Forelimb muscle (tissue), 1 donor: ENCODE measurements around the gene KCNAB1. TPM values are rescaled to one million over a fixed set of nuclear protein-coding genes. Genes with fewer than 3 reads are reported as not detected.
"Not testable (repeated sequence)": the region's sequence is repeated elsewhere in the genome, so short reads cannot be mapped to it uniquely, and the experiment has no call there.

Source experiments
- DNase-seq: peaks from one replicate; pipeline ENCODE4 v3.0.0-alpha.2; 2013; ENCODE audit warnings: low read depth
- polyA plus RNA-seq: library from polyadenylated mRNA; unstranded; fragments of 120-200 nt; gene quantifications from one replicate; pipeline ENCODE4 v1.2.1, GENCODE V29; 2013; ENCODE audit not compliant: insufficient read length

Gene KCNAB1
- polyA plus RNA-seq, 1 donor = 4.3 TPM

DNA sequence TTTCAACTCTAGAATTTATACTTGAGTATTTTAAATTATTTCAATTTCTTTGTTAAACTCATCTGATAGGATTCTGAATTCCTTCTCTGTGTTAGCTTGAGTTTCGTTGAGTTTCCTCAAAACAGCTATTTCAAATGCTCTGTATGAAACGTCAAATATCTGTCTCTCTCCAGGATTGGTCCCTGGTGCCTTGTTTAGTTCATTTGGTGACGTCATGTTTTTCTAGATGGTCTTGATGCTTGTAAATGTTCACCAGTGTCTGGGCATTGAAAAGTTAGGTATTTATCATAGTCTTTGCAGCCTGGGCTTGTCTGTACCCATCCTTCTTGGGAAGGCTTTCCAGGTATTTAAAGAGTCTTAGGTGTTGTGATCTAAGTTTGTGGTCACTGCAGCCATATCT, 151.1 kb downstream of the KCNAB1 start:
- DNase-seq = no peak

DNA sequence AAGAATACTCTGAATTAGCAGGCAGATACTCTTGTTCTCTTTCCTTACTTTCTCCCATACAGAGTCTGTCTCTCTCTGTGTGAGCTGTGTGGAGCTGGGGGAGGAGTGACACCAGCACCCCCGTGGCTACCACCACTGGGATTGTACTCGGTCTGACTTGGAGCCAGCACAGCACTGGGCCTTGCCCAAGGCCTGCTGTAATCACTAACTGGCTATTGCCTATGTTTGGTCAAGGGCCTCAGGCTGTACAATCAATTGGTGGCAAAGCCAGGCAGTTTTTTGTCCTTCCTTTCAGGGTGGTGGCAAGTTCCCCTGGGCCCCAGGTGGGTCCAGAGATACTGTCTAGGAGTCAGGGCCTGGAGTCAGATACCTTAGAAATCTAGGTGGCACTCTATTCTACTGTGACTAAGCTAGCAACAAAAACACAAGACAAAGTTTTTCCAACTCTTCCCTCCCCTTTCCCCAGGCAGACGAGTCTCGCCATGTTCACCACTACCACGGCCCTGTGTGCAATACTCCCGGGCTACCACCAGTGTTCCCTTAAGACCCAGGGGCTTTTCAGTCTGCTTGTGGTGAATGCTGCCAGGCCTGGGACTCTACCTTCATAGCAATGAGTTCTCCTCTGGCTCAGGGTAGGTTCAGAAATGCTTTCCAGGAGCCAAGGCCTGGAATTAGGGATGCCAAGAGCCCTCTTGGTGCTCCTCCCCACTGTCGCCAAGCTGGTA, 151.8 kb downstream of the KCNAB1 start:
- DNase-seq = no peak

DNA sequence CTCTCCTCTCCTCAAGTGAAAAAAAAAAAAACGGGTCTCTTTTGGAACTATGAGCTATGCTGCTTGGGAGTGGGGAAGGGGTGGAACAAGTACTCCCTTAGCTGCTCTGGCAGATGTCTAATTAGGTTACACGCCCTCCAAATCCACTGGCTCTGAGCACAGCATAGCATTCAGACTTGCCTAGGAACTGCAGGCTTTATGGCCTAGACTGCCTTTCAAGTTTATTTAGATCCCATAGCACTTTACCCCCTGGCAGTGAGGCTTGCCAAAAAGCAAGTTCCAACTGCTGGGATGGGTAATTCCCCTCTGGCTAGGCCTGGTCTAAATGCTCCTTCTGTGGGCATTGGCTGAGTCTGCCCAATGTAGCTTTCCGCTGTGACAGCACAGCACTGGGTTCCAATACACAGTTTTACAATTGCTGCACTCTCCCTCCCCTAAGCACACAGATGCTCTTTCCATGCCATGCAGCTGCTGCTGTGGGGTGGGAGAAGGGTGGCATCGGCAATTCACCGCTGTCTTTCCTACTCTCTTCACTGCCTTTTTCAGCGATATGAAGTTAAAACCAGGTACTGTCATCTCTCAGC, 152.8 kb downstream of the KCNAB1 start:
- no peak for DNase-seq

DNA sequence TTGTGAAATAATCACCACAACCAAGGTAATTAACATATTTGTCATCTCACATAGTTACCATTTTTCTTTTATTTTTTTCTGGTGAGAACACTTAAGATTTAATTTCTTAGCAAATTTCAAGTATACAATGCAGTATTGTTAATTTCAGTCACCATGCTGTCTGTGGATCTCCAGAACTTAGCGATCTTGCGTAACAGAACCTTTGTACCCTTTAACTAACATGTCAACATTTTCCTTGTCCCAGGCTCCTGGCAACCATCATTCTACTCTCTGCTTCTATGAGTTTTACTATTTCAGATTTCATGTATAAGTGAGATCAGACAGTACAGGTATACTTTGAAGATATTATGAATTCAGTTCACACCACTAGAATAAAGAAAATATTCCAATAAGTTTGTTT, 154.4 kb downstream of the KCNAB1 start:
- DNase-seq = no peak

DNA sequence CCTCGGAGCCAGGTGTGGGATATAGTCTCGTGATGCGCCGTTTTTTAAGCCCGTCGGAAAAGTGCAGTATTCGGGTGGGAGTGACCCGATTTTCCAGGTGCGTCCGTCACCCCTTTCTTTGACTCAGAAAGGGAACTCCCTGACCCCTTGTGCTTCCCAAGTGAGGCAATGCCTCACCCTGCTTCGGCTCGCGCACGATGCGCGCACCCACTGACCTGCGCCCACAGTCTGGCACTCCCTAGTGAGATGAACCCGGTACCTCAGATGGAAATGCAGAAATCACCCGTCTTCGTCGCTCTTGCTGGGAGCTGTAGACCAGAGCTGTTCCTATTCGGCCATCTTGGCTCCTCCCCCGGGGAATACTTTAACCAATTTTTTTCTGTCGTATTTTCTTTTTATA, 164.3 kb downstream of the KCNAB1 start:
- DNase-seq = not testable (repeated sequence)

DNA sequence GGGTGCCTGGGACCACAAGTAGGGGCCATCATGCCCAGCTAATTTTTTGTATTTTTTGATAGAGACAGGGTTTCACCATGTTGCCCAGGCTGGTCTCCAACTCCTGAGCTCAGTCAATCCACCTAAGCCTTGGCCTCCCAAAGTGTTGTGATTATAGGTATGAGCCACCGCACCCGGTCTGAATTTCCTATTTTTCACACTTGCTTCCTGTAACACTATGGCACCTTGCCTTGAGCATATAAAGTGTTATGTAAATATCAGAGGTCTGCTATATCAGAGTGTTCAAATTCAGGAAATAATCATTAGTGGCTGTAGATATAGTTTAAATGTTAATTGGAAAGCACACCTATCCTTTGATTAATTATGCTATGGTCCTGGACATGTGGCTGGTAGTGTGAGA, 165.2 kb downstream of the KCNAB1 start:
- DNase-seq = no peak

DNA sequence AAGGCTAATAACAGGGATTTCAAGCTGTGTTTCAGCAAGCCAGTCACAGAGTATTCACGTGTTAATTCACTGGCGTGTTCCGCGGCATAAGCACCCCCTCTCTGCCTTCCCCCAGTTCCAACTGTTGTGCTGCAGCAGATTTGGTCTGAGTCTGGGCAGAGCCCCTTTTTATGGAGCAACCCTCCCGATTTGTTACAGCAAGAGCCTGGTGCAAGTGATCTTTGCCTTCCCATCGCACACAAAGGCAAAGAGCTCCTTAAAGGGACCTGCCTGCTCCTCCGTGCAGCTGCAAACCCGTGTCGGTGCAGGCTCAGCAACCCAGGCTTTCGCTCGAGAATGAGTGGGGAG, 170.5 kb downstream of the KCNAB1 start:
- DNase-seq = no peak

DNA sequence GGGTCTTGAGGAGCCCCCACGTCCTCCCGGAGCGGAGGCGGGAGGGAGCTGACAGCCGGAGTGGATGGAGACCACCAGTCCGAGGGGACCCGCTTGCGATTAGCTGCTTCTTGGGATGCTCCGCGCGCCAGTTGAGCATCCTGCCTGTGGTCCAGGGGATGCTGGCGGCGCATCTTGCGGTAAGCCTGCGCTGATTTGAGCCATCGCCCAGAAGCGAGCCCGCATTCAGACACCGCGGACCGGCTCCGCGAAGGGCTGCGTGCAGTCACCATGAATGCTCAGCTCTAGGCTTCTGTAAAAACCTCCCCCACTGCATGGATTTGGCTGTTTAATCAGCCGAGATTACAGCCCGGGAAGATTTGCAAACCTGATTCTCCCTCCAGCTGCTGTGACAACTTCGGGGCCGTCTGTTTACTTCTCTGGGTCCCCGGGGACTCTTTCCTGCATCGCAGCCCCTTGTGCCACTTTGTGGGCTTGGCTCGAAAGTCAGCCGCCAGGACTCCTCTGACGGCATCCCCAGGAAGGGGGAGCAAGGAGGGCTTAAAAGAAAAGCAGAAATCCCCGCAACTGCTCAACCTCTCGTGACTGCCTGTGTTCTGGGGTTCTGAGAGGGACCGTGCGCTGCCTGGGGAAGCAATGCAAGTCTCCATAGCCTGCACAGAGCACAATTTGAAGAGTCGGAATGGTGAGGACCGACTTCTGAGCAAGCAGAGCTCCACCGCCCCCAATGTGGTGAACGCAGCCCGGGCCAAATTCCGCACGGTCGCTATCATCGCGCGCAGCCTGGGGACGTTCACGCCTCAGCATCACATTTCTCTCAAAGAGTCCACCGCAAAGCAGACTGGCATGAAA, 171.1 kb downstream of the KCNAB1 start:
- no peak for DNase-seq

DNA sequence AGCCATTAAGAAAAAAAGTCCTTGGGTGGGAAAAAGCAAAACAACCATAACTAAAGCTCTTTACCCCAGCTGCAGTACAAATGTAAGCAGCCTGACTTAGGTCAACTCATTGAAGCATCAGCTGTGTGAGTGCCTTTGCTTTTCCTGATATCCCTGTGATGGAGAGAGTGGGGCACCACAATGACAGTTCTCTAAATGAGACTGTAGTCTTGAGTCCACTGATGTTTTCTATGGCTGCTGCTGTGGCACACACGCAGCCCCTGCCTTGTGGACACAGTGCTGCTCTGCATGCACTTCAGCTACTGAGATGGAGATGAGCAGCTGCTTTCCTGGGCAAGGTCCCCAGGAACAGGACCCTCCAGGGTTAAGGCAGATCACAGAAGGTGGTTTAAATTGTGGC, 173.2 kb downstream of the KCNAB1 start:
- no peak for DNase-seq

DNA sequence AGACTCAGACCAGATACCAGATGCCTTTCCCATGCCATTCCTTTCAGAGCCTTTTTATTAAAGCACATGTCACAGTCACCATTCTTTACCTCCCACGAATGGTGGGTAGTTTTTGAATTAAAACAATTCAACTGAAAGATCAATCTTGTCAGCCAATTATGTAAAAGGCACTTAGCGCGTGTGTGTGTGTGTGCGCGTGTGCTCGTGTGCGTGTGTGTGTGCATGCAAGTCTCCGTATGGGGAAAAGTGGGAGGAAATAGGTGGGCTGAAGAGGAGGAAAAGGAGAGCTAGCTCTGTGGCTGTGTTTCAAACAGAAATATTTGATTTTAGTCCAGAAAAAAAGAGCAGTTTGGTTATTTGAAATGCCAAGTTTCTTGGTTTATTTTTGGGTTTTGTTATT, 177.2 kb downstream of the KCNAB1 start:
- no peak for DNase-seq

DNA sequence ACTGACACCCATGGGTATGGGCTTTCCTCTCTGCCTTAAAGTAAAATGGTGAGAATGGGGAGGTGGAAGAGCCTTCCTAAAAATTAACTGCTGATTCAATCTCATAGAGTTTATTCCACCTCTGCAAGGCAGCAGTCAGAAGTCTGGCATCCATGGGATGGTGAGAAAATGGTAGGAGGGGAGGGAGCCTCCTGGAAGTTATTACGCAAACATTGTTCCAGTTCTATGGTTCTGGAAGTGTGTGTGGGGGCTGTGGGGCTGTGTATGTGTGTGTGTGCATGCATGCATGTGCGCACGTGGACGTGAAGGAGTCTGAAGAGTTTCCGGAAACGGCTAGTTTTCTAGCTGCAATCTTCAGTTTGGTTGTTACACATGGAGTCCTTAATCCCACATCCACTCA, 177.6 kb downstream of the KCNAB1 start:
- DNase-seq = no peak

DNA sequence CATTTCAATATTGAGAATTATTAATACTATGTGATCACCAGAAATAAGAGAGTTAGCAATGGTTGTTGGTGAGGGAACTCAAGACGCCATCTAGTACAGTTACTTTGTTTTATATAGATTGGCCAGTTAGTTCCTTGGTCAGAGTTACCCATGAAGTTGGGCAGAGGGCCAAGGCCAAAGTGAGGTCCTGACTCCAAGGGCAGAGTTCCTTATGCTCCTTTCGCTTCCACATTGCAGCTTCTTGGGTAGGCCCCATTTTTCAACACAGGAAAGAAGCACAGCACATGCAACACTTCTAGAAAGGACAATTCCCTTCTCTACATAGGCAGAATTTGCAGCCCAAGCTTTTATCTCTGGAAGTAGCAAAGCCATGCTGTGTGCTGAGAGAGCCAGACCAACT, 178.6 kb downstream of the KCNAB1 start:
- DNase-seq = no peak

DNA sequence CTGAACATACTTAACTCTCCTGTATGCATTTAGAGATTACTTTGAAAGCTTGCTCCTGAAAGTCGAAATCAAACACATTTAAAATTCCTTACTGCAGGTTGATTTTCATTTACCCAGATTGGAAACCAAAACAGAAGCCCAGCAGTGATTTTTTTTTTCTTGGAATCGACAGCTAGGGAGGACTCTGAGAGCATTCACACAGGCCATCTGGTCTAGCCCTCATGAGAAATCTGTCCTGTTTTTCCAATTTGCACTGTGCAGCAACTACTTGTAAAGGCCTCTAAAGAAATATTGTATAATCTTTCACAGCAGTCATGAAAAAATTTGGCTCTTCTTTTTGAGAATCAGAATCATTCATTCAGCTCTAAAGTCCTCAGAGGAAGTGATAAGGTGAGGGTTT, 179.2 kb downstream of the KCNAB1 start:
- no peak for DNase-seq

DNA sequence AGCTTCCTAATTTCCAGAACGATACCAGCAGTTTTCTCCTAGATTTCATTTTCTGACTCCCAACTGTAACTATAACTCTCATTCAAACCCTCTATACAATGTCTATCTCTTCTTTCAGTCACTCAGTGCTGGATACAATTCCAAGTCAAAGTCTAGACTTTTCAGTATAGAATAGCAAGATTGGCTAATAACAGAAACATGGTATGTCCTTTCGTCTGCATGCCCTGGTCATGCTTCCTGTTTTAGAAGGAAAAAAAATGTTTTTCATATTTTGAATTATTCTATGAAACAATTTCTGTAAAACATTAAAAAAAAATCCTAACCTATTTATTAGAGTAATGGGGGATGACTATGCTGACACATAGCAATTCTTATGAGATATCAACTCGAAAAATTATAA, 180.0 kb downstream of the KCNAB1 start:
- no peak for DNase-seq

DNA sequence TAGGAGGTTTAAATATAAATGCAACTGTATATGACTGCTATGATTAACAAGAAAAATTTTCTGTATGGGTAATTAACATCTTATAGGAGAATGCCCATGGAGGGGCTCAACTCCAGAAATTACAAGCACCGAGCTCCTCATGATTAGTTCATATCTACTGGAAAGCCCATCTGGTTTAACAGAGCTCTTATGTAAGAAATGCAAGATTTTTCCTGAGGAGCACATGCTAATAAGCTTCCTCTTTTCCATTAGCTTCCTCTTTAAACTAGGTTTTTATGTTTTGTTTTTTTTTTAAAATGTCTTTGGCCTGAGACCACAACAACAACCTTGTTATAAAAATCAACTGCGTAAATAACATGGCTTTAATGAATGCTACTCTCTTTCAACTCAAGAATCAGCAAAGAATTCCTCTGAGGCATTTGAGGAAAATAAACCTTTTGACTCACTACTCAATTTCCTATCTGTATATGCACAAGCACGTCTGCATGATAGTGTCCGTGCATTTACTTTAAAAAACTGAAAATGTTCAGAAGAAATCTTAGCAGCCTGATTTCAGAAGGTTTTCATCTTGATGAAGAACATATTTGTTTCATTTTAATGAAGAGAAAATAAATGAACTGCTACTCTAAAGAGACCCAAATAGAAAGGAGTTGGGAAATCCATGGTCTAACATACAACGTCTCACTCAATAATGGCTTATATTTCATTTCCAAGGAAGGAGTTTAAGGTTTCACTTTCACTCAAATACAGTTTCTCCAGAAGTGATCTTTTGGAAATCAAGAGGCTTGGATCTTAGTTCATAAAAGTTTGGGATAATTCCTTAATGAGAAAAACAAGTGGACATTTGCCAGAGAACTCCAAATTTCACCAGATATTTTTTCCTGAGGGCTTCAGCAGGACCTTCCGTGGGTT, 180.8 kb downstream of the KCNAB1 start:
- no peak for DNase-seq

DNA sequence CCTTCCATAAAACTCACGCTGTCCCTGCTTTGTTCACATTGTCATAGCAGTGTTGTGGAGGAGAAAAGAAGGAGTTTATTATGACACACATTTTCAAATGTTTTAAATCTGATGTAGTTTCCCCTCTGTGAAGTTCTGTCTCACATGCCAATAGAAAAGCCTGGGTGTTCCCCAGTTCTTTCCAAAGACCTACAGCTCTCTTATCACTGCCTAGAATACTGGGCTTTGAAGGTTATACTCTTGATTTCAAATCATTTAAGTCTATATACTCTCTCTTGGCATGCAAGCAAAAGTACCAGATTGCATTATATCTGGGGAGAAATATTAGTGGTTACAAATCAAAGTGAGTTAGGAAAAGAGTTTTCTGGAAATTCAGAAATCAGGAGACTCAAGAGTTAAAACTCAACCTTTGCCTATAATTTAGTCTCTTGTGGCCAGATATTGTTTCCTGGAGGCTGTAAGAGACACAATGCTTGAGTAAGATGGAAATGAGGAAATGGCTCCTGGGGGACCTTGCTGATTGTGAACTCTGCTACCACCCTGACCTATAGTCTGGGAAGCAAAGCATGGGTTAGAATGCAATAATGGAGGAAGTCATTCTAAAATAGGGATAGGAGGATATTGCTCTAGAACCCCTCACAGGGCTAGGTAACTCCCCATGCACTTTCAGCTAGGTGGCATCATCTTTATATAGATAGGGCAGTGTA, 182.8 kb downstream of the KCNAB1 start:
- no peak for DNase-seq

DNA sequence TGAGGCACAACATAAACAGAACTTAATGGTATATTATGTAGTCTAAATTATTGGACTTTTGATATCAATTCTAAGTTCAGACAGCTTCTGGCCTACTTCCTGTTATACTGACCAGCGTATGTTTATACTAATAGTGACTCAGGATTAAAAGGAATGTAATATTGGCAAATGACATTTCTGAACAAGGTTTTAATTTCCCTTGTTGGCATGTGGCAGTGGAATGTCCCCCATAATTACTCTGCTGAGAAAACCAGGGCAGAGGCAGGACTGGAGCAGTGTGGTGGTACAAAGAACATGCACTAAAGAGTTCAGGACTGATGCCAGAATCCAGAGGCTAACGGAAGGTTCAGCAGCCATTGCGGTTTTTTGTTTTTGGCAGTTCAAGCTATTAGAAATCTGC, 184.0 kb downstream of the KCNAB1 start:
- DNase-seq = no peak

DNA sequence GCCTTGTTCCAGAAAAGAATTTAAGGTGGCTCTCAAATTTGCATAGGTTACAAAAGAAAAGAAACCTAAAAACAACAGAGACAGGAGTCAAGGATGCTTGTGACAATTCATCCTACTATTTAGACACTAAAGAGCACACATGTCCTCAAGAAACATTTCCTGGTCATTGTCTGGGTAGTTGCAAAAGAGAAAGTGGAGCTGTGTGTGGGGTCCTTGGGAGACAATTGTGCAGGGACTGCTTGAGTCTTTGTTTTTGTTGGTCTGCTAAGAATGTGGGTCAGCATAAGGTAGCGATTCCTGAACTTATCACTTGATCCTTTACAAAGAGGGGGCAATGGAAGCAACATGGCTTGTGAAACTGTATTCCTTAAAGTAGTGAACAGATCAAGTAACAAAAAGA, 185.3 kb downstream of the KCNAB1 start:
- no peak for DNase-seq

DNA sequence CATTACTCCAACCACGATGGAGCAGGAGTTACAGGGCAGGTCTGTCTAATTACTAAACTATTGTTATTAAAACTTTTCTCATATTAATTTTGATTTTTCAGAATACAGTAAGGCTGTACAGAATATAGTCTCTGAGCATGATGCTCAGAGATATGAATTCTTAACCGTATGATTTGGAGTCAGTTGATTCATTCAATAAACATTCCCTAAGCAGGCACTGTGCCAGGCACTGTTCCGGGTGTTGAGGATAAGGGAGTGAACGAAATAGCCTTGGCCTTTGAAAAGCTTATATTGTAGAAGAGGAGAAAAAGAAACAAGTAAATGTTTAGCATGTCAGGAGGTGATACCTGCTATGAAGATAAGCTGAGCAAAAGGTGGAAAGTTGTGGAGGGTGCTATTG, 187.3 kb downstream of the KCNAB1 start:
- DNase-seq = no peak

DNA sequence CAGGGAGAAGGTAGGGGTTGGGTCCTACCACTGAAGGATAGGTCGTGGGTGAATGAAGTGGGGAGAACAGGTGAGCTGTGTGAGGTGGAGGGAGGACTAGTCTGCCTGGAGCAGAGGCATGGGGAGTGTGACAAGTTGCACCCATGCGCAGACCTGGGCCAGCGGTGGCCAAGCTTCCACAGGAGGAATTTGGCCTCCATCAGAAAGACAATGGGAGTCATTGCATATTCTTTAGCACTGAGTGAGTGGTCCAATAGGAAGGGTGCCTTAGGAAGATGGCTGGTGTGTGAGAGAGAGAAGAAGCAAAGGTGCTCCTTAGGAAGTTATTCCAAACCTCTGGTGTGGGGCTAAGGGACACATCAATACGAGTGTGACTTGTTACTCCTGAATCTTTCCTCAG, 191.1 kb downstream of the KCNAB1 start:
- DNase-seq = no peak

DNA sequence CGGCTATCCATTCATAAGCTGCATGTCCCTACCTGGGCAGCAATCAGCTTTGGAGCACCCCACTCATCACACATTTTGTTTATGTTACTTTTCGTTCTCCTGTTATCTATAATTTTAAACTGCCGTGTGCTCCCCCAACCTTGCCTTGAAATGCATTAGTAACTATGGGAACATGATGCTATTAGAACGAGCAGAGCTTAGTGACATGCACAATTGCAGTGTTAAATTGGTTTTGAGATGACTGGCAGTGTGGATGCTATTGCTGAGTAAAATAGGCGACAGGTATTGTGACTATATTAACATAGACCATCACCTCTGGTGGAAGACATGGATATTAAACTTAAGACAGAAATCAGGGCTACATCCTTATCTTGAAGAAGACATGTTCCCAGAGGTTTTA, 191.6 kb downstream of the KCNAB1 start:
- DNase-seq = no peak
